NB4 (cell line): ENCODE data around the gene TRPV6.

Experiments used
- CTCF ChIP-seq: IDR thresholded peaks from one replicate; pipeline ENCODE4 v1.5.1; 2012; ENCODE audit warnings: low read depth, low read length
- MAX ChIP-seq: IDR thresholded peaks from 2 replicates; pipeline ENCODE4 v1.6.1; 2011; ENCODE audit warnings: low read depth, low read length
- POLR2A ChIP-seq: IDR thresholded peaks from 2 replicates; pipeline ENCODE4 v1.6.1; 2011; ENCODE audit warnings: mild to moderate bottlenecking; ENCODE audit not compliant: insufficient read length; ENCODE audit errors: extremely low read depth

- TF ChIP-seq CTCF (no peak), MAX (no peak), POLR2A (no peak)
These were observed 20.4 kb downstream of the TRPV6 start for GRCh38 chr7:142864980-142865747.
